Measurements from ENCODE around the gene ABHD12B. TPM values are rescaled to one million over a fixed set of nuclear protein-coding genes. Genes with fewer than 3 reads are reported as not detected.
A peak's percentile ranks its signal among the peaks of the same experiment; 100 is the strongest.

Gene ABHD12B
- total and polyA plus RNA-seq, 2 of the 13 experiments (the other 11 are each of a cell fraction or from before 2014, with no cell fraction given): not detected

- DNase-seq (ENCODE audit: low spot score) (no peak), ATAC-seq (no peak), FAIRE-seq (no peak)
- Histone ChIP-seq H3K36me3 (replicated peaks in 1 of 2; ENCODE audit: control insufficient read depth in 1 of 2, insufficient read depth in 2 of 2, low read length in 2 of 2) (no peaks in the 10 kb centered on the region), H3K9ac (ENCODE audit: insufficient read depth, low read depth, low read length) (no peak overlapping the region), H3K4me2 (ENCODE audit: low read depth, low read length) (no peak overlapping the region), H3K27me3 (ENCODE audit: control insufficient read depth in 1 of 2, insufficient read depth in 2 of 2, low read length in 2 of 2) (peaks cover 0 to 3% of the 10 kb centered on the region in 2 experiments; a peak in 1 of 5 replicates), H2AFZ (ENCODE audit: low read length) (no peak overlapping the region), H3K27ac (ENCODE audit: extremely low read length, insufficient read depth, low read length) (no peak overlapping the region), H4K20me1 (ENCODE audit: insufficient read depth, low read length) (no peaks in the 10 kb centered on the region), H3K9me3 (ENCODE audit: low read length) (no peaks in the 10 kb centered on the region), H3K4me1 (ENCODE audit: insufficient read depth, low read length) (peaks cover 5% of the 10 kb centered on the region), H3K4me3 (replicated peaks in 1 of 3; ENCODE audit: insufficient read depth in 1 of 3, low read depth in 2 of 3, low read length in 3 of 3) (no peak overlapping the region), H3K79me2 (ENCODE audit: insufficient read depth, low read length) (no peaks in the 10 kb centered on the region)
- BruUV-seq (replicated peaks): no TSS peak
- in situ Hi-C loops (cut with HindIII; ENCODE audit: extremely low pct_ligation_motif_present, low pct_unique_long_range_greater_than_20kb) (no loop called here), intact Hi-C loops (cut with micrococcal nuclease; ENCODE audit: unreplicated experiment) (no loop called here)
- ChIA-PET POLR2A (no interaction called here), CTCF (ENCODE audit: low intra/inter-chr PET ratio, low total read pairs) (no interaction called here)
- TF ChIP-seq TEAD3 (CRISPR knock-in tag; optimal IDR thresholded peaks at IDR 0.05; ENCODE audit: borderline replicate concordance) (peak; percentile 38), CTCF (CRISPR knock-in tag; IDR thresholded peaks at IDR 0.05) (peak; percentile 4; the same call in 1 of the 2 replicates), JUND (CRISPR knock-in tag; IDR thresholded peaks at IDR 0.05) (no peak)
- WGBS (ENCODE audit: low lambda C conversion rate): 0% methylated on average over 1 of the region's 1 CpG
These were observed 16.3 kb upstream of the ABHD12B start for GRCh38 chr14:50855558-50855957.

GRCh38 chr14:50856660-50857059 lies 15.2 kb upstream of the ABHD12B start:
- Histone ChIP-seq H2AFZ (ENCODE audit: low read length) (no peak overlapping the region), H3K27me3 (ENCODE audit: control insufficient read depth in 1 of 2, insufficient read depth in 2 of 2, low read length in 2 of 2) (peaks cover 0 to 3% of the 10 kb centered on the region in 2 experiments; a peak in 1 of 5 replicates), H3K9ac (ENCODE audit: insufficient read depth, low read depth, low read length) (no peak overlapping the region), H3K79me2 (ENCODE audit: insufficient read depth, low read length) (no peaks in the 10 kb centered on the region), H3K4me2 (ENCODE audit: low read depth, low read length) (no peak overlapping the region), H3K27ac (ENCODE audit: extremely low read length, insufficient read depth, low read length) (no peak overlapping the region), H3K36me3 (replicated peaks in 1 of 2; ENCODE audit: control insufficient read depth in 1 of 2, insufficient read depth in 2 of 2, low read length in 2 of 2) (no peaks in the 10 kb centered on the region), H3K9me3 (ENCODE audit: low read length) (no peaks in the 10 kb centered on the region), H3K4me1 (ENCODE audit: insufficient read depth, low read length) (peaks cover 10% of the 10 kb centered on the region), H4K20me1 (ENCODE audit: insufficient read depth, low read length) (no peaks in the 10 kb centered on the region), H3K4me3 (replicated peaks in 1 of 3; ENCODE audit: insufficient read depth in 1 of 3, low read depth in 2 of 3, low read length in 3 of 3) (no peak overlapping the region)
- 7% methylated on average over 5 of the region's 5 CpGs for WGBS (ENCODE audit: low lambda C conversion rate)
- TF ChIP-seq ZNF333 (CRISPR knock-in tag; IDR thresholded peaks at IDR 0.05; ENCODE audit: borderline replicate concordance) (no peak), THAP7 (CRISPR knock-in tag; IDR thresholded peaks at IDR 0.05) (no peak), NFYB (CRISPR knock-in tag; IDR thresholded peaks at IDR 0.05) (no peak), TRIM24 (CRISPR knock-in tag; IDR thresholded peaks at IDR 0.05) (no peak)
- no TSS peak for BruUV-seq (replicated peaks)
- CTCF ChIA-PET (ENCODE audit: low intra/inter-chr PET ratio, low total read pairs): no interaction called here
- POLR2A ChIA-PET: interaction anchor here (0.7 kb wide), 1 partner anchor 164 kb away, joined by 4 read pairs; no protein-coding TSS in a partner anchor
- ATAC-seq (no peak), FAIRE-seq (no peak), DNase-seq (ENCODE audit: low spot score) (no peak)
- in situ Hi-C loops (cut with HindIII; ENCODE audit: extremely low pct_ligation_motif_present, low pct_unique_long_range_greater_than_20kb) (no loop called here), intact Hi-C loops (cut with micrococcal nuclease; ENCODE audit: unreplicated experiment) (no loop called here)
